ENCODE results near the gene TOMM20. TPM values are rescaled to one million over a fixed set of nuclear protein-coding genes. Genes with fewer than 3 reads are reported as not detected.
A peak's percentile ranks its signal among the peaks of the same experiment; 100 is the strongest.
"Not testable (repeated sequence)": the region's sequence is repeated elsewhere in the genome, so short reads cannot be mapped to it uniquely, and the experiment has no call there.

TOMM20 gene
- polyA plus RNA-seq, 10 donors = 142 to 208 (median 159) TPM

GRCh38 chr1:235105051-235106043 lies 23.3 kb downstream of the TOMM20 start:
- DNase-seq = no peak

- DNase-seq = peak in 1 of 3 donors; percentile 38
Measured at GRCh38 chr1:235102993-235103411, 25.6 kb downstream of the TOMM20 start.

GRCh38 chr1:235102259-235102582 lies 26.4 kb downstream of the TOMM20 start:
- DNase-seq = no peak

- no peak for DNase-seq
Measured at GRCh38 chr1:235101558-235102258, 26.9 kb downstream of the TOMM20 start.

- DNase-seq = peak; percentile 77 to 93 (median 81)
Measured at GRCh38 chr1:235100194-235100772, 28.4 kb downstream of the TOMM20 start.

GRCh38 chr1:235098991-235099390 lies 29.6 kb downstream of the TOMM20 start:
- DNase-seq = no peak

- DNase-seq = no peak
Measured at GRCh38 chr1:235098547-235098946, 30.1 kb downstream of the TOMM20 start.

- not testable (repeated sequence) for DNase-seq
Measured at GRCh38 chr1:235097501-235097900, 31.1 kb downstream of the TOMM20 start.

- no peak for DNase-seq
Measured at GRCh38 chr1:235095938-235096562, 32.6 kb downstream of the TOMM20 start.

GRCh38 chr1:235093696-235094592 lies 34.7 kb downstream of the TOMM20 start:
- peak in 1 of 3 donors; percentile 85 for DNase-seq

- DNase-seq = peak in 1 of 3 donors; percentile 82
Measured at GRCh38 chr1:235093013-235093695, 35.5 kb downstream of the TOMM20 start.

- not testable (repeated sequence) for DNase-seq
Measured at GRCh38 chr1:235092415-235092814, 36.2 kb downstream of the TOMM20 start.

- not testable (repeated sequence) for DNase-seq
Measured at GRCh38 chr1:235092045-235092406, 36.6 kb downstream of the TOMM20 start.

GRCh38 chr1:235091319-235092044 lies 37.2 kb downstream of the TOMM20 start:
- DNase-seq = not testable (repeated sequence)

- peak in 1 of 3 donors; percentile 51 for DNase-seq
Measured at GRCh38 chr1:235090406-235091069, 38.1 kb downstream of the TOMM20 start.

GRCh38 chr1:235088907-235089306 lies 39.7 kb downstream of the TOMM20 start:
- no peak for DNase-seq

GRCh38 chr1:235088430-235088829 lies 40.2 kb downstream of the TOMM20 start:
- no peak for DNase-seq

GRCh38 chr1:235087906-235088305 lies 40.7 kb downstream of the TOMM20 start:
- DNase-seq = no peak

Measured in muscle of back (tissue), 11 donors.